HL-60 (cell line): ENCODE results near the gene VPS11.
A peak's percentile ranks its signal among the peaks of the same experiment; 100 is the strongest.

ENCODE experiments used
- DNase-seq, 2 experiments: peaks; one replicate each; pipeline ENCODE4 v3.0.0-alpha.2; 2010 to 2020; ENCODE audit warnings: low read depth in 1 of 2, low spot score in 1 of 2
- H3K27ac ChIP-seq: fragments of 250-450 bp; sonication (Bioruptor Pico); replicated peaks from 2 replicates; pipeline ENCODE4 v1.5.1; 2020; ENCODE audit warnings: mild to moderate bottlenecking, moderate library complexity
- H3K27me3 ChIP-seq: fragments of 250-450 bp; sonication (Bioruptor Pico); 2 replicates; pipeline ENCODE4 v1.5.1; 2021; ENCODE audit warnings: mild to moderate bottlenecking, moderate library complexity; ENCODE audit not compliant: insufficient read depth, poor library complexity, severe bottlenecking
- H3K4me3 ChIP-seq: replicated peaks from 2 replicates; pipeline ENCODE4 v1.5.1; 2011; ENCODE audit warnings: mild to moderate bottlenecking, control low read depth, low read length; ENCODE audit not compliant: insufficient read depth
- CTCF ChIP-seq: IDR thresholded peaks from one replicate; pipeline ENCODE4 v1.5.1; 2011; ENCODE audit warnings: low read length, control low read depth, inconsistent platforms; ENCODE audit not compliant: insufficient read depth
- GABPA ChIP-seq: IDR thresholded peaks from 2 replicates; pipeline ENCODE4 v1.6.1; 2012; ENCODE audit warnings: low read depth
- POLR2AphosphoS5 ChIP-seq: IDR thresholded peaks from 2 replicates; pipeline ENCODE4 v1.6.1; 2012; ENCODE audit warnings: low read depth
- SPI1 ChIP-seq: IDR thresholded peaks from 2 replicates; pipeline ENCODE4 v1.6.1; 2012; ENCODE audit warnings: low read depth, mild to moderate bottlenecking, borderline replicate concordance
- TF ChIP-seq, protein P1 (sequence below): IDR thresholded peaks from 2 replicates; pipeline ENCODE4 v1.6.1; 2012; ENCODE audit warnings: low read depth; ENCODE audit not compliant: insufficient replicate concordance

The VPS11 gene

DNA sequence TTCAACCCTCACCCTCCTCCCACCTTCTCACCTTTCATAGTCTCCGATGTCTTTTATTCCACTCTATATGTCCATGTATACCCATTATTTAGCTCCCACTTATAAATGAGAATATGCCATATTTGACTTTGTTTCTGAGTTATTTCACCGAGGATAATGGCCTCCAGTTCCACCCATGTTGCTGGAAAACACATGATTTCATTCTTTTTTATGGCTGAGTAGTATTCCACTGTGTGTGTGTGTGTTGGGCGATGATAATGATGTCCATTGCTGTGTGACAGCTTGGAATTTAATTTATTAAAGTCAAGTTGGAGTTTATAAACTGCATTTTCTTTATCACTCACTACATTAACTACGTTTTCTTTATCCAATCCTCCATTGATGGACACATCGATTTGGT, 50.6 kb downstream of the VPS11 start:
- TF ChIP-seq POLR2AphosphoS5 (no peak), SPI1 (no peak), GABPA (no peak), CTCF (no peak)
- TF ChIP-seq, protein P1, sequence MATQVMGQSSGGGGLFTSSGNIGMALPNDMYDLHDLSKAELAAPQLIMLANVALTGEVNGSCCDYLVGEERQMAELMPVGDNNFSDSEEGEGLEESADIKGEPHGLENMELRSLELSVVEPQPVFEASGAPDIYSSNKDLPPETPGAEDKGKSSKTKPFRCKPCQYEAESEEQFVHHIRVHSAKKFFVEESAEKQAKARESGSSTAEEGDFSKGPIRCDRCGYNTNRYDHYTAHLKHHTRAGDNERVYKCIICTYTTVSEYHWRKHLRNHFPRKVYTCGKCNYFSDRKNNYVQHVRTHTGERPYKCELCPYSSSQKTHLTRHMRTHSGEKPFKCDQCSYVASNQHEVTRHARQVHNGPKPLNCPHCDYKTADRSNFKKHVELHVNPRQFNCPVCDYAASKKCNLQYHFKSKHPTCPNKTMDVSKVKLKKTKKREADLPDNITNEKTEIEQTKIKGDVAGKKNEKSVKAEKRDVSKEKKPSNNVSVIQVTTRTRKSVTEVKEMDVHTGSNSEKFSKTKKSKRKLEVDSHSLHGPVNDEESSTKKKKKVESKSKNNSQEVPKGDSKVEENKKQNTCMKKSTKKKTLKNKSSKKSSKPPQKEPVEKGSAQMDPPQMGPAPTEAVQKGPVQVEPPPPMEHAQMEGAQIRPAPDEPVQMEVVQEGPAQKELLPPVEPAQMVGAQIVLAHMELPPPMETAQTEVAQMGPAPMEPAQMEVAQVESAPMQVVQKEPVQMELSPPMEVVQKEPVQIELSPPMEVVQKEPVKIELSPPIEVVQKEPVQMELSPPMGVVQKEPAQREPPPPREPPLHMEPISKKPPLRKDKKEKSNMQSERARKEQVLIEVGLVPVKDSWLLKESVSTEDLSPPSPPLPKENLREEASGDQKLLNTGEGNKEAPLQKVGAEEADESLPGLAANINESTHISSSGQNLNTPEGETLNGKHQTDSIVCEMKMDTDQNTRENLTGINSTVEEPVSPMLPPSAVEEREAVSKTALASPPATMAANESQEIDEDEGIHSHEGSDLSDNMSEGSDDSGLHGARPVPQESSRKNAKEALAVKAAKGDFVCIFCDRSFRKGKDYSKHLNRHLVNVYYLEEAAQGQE: no peak
- Histone ChIP-seq H3K27me3 (no peaks in the 10 kb centered on the region), H3K4me3 (no peak overlapping the region), H3K27ac (no peak overlapping the region)
- DNase-seq: no peak

DNA sequence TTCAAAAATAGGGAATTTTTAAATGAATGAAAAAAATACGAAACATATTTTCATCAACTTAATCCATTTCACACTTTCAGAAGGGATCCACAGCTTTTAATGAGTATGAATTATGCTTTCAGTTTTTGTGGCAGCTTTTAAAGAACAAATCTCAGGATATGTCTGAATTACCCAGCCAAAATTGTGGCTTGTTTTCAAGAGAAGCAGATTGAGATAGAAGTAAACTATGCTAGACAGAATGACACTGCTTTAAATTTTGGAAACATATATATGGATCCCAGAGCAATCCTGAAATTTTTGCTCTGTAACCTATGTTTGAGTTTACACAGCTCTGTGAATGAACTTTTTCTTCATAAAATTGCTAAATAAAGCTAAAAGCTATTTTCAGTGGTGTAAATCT, 51.3 kb downstream of the VPS11 start:
- no peak for TF ChIP-seq GABPA
- TF ChIP-seq SPI1: no peak
- TF ChIP-seq, protein P1: no peak
- no peak for TF ChIP-seq CTCF
- no peak for TF ChIP-seq POLR2AphosphoS5
- Histone ChIP-seq H3K4me3 (no peak overlapping the region), H3K27ac (no peak overlapping the region), H3K27me3 (no peaks in the 10 kb centered on the region)
- DNase-seq: no peak

GRCh38 chr11:119120639-119121007, 53.0 kb downstream of the VPS11 start:
- H3K4me3 ChIP-seq: peak overlapping the region; percentile 41
- H3K27ac ChIP-seq: peak overlapping the region; percentile 69
- DNase-seq: no peak
- H3K27me3 ChIP-seq: no peaks in the 10 kb centered on the region
- TF ChIP-seq GABPA: no peak
- TF ChIP-seq, protein P1: no peak
- TF ChIP-seq CTCF: no peak
- no peak for TF ChIP-seq POLR2AphosphoS5
- no peak for TF ChIP-seq SPI1
